DND-41 (cell line): ENCODE measurements around the gene KCNAB2.

Experiments
- EZH2 ChIP-seq: IDR thresholded peaks from 3 replicates; pipeline ENCODE4 v1.6.1; 2012; ENCODE audit warnings: borderline replicate concordance, low read depth, mild to moderate bottlenecking, moderate library complexity, low read length, inconsistent platforms; ENCODE audit not compliant: severe bottlenecking
- TF ChIP-seq, protein P1 (sequence below): IDR thresholded peaks from 2 replicates; pipeline ENCODE4 v1.5.1; 2012; ENCODE audit warnings: borderline replicate concordance, low read length, moderate library complexity, mild to moderate bottlenecking; ENCODE audit not compliant: poor library complexity, severe bottlenecking; ENCODE audit errors: extremely low read depth

DNA sequence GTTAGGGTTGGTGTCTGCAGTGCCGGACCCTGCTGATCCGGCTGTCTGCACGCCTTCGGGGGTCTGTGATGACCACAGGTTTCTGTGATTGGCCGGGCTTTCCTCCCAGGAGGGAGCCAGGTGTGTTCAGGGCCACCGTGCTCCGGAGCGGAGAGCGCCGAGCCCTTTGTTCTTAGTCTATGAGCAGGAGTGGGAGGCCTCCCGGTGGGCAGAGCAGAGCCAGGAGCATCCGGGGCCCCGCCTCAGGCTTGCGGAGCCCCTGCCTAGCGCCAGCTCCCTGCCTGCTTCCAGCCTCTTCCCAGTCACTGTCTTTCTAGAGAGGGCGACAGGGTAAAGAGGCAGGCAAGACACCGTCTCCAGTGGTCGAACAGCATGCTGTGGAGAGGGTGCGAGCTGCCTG, 31.8 kb downstream of the KCNAB2 start:
- TF ChIP-seq, protein P1, sequence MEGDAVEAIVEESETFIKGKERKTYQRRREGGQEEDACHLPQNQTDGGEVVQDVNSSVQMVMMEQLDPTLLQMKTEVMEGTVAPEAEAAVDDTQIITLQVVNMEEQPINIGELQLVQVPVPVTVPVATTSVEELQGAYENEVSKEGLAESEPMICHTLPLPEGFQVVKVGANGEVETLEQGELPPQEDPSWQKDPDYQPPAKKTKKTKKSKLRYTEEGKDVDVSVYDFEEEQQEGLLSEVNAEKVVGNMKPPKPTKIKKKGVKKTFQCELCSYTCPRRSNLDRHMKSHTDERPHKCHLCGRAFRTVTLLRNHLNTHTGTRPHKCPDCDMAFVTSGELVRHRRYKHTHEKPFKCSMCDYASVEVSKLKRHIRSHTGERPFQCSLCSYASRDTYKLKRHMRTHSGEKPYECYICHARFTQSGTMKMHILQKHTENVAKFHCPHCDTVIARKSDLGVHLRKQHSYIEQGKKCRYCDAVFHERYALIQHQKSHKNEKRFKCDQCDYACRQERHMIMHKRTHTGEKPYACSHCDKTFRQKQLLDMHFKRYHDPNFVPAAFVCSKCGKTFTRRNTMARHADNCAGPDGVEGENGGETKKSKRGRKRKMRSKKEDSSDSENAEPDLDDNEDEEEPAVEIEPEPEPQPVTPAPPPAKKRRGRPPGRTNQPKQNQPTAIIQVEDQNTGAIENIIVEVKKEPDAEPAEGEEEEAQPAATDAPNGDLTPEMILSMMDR, result no peak
- TF ChIP-seq EZH2, result no peak
